ENCODE data around the gene MREG.

DNA sequence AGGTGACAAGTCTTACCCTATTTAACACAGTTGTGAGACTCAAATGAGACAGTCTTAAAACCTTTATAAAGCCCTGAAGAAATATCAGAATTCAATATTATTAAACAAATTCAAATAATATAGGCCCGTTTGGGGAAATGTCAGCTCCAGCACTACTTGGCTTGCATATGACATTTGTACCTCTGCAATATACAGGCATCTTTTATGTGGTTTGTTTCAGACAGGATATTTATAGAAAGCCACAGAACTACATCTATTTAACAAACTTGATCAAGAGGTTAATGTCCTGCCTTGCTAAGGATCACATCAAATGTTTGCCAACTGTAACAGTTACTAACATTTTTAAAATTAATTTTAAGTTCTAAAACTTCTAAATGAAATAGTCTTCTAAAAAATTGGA, 3.2 kb upstream of the MREG start:
- TF ChIP-seq POLR2A (IDR thresholded peaks at IDR 0.05; ENCODE audit: low read length) (no peak), GATA1 (IDR thresholded peaks at IDR 0.05; ENCODE audit: low read depth, low read length) (no peak)
